GM12874 (cell line): ENCODE measurements around the gene CDKN1A.

Source experiments
- TF ChIP-seq, protein P1 (sequence below): IDR thresholded peaks from 2 replicates; pipeline ENCODE4 v1.5.1; 2011; ENCODE audit warnings: low read depth, mild to moderate bottlenecking, control low read depth, low read length, moderate library complexity; ENCODE audit not compliant: insufficient read depth

The CDKN1A gene

DNA sequence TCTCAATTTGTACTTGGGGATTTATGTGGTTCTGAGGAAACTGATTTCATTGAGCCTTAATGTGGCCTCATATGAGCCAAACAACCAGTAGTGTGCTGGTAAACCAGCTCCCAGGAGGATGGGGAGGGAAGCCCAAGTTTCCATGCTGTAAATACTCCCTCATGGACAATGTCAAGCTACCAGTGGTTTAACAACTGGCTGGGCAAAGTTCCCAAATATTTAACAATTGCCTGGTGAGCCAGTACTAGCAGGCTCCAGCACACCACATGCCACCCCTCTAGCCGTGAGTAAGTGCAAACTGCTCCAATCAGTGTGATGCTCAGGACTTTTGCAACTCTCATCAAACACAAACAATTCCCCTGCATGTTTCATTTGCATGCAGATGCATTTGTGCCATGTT, 19.2 kb upstream of the CDKN1A start:
- TF ChIP-seq, protein P1, sequence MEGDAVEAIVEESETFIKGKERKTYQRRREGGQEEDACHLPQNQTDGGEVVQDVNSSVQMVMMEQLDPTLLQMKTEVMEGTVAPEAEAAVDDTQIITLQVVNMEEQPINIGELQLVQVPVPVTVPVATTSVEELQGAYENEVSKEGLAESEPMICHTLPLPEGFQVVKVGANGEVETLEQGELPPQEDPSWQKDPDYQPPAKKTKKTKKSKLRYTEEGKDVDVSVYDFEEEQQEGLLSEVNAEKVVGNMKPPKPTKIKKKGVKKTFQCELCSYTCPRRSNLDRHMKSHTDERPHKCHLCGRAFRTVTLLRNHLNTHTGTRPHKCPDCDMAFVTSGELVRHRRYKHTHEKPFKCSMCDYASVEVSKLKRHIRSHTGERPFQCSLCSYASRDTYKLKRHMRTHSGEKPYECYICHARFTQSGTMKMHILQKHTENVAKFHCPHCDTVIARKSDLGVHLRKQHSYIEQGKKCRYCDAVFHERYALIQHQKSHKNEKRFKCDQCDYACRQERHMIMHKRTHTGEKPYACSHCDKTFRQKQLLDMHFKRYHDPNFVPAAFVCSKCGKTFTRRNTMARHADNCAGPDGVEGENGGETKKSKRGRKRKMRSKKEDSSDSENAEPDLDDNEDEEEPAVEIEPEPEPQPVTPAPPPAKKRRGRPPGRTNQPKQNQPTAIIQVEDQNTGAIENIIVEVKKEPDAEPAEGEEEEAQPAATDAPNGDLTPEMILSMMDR, result no peak

DNA sequence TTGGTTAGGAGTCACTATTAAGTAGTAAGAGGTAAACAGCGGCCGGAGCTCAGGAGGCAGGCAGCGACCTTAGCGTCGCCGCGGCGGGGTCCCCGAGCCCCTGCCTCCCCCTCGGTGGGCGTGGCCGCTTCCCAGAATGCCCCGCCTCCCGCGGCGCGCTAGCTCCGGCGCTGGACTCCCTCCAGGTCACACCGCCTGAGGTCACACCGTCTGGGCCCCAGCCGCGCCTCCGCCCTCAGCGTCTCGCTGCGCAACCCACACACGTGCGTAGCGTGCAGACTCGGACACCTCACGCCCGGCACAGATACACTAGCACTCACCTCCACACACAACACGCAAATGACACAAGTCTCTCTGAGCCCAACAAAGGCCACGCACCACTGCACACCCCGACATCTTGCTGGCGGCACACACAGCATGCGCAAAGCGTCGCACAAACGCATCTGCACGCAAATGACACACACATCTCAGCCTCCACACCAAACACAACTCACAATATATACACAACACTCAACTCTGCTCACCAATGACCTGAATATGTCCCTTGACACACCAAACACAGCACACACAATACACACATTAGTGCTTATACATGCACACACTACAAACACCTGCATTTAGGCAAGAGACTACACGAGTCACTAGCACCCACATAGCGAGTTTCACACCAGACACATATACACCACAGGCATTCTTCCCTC, 17.6 kb upstream of the CDKN1A start:
- TF ChIP-seq, protein P1, result no peak

DNA sequence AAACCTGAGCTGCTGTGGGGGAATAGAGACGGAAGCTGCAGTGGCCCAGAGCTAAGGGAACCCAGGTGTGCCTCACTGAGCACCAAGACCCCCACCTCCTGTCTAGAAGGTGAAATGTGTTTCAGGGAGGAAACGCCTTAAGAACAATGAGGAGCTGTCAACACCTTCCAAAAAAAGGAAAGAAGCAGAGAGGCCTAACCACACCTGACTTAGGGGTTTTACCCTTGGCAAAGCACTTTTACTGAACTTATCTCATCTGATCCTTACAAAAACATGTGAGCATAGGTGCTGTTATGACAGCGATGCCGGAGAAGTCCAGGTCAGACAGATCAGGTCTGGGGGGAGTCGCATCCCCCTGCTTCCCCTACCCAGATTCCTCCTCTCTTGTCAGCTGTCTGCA, 16.1 kb upstream of the CDKN1A start:
- TF ChIP-seq, protein P1, result no peak

DNA sequence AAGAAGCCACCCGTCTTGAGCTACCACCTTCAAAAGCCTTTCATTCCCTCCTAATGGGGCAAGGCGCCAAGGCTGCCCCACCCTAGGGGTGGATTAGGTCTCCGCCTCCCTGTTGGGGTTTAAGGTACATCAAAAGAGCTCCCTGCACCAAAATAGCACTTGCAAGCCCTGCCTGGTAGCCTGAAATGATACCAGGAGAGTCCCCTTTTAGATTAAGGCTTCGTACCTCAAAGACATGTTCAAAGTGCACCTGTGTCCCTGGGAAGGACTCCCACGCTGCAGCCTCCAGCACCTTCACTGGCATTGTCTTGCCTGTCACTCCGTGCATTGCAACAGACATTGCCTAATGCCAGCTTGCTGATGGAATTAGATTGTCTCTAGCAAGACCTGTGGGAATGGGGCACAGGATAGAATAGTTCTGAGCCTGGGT, 15.7 kb upstream of the CDKN1A start:
- TF ChIP-seq, protein P1, result no peak

DNA sequence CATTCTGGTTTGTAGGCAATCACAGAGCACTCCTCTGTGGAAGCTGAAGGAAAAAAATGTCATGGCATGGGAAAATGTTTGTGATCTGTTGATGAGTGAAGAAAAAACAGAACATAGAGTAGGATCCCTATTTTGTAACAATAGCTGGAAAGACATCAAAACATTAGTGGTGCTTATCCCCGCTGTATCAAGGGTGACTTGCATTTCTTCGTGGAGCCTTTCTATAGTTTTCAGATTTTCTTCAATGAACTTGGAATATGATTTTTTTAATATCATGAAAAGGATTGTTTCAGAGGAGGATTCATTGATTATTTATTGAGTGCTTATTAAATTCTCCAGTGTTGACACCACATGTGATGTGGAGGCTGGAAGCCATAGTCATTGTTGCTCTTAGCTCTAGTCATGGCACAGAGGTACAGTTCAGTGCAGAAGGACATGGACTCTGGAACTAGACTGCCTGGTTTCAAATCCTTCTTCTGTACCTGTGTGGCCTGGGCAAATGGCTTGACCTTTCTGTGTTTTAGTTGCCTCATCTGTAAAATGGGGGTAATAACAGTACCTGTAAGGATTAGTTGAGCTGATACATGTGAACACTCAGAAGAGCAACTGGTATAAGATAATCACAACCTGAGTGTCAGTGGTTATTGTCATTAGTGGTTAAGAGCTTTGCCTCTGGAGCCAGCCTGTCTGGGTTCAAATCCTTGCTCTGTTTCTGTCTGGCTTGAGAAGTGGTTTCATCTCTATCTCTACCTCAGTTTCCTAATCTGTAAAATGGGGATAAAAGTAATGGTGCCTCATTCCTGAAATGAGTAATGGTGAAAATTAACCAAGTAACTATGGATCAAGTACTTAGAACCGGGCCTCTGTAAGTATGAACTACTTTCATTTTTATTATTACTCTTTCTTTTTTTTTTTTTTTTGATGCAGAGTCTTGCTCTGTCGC, 14.7 kb upstream of the CDKN1A start:
- TF ChIP-seq, protein P1, result no peak

DNA sequence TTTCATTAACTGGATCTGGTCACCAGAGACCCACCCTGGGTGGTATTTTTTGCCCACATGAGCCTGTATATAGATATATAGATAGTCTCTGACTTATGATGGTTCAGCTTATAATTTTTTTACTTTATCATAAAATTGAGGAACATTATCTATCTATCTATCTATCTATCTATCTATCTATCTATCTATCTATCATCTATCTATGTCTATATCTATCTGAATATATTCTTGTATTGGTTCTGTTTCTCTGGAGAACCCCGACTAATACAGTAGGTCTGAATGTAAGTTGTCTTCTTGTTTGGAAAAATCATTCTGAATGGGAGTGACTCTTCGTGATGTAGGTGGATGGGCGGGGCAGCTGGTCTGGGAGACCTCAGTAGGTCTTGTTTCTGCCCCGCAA, 13.3 kb upstream of the CDKN1A start:
- TF ChIP-seq, protein P1, result no peak

DNA sequence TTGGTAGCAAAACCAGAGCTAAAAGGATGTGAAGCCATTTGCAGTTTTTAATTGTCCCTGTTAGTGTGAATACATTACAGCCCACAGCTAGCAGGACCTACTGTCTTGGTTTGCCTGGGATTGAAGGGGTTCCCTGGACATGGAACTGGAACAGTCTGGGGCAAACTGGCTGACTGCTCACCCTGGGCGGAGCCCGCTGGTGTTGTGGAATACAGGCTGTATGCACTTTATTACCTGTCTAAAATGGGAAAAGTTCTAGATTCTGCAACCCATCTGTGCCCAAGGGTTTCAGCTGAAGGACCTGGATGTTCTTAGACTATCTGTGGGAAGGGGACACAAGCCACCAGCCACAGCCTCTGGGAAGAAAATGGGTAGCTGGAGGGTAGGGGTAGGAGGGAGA, 12.2 kb upstream of the CDKN1A start:
- TF ChIP-seq, protein P1, result no peak
